ENCODE results near the gene MCM6.
"Not testable (repeated sequence)": the region's sequence is repeated elsewhere in the genome, so short reads cannot be mapped to it uniquely, and the experiment has no call there.

The MCM6 gene

GRCh38 chr2:135876066-135876711 lies at the start of gene MCM6:
MCM6 (minus strand) TSS chr2:135876443; CDS start chr2:135876365, 78 bp downstream.
- peak; percentile 99 for DNase-seq

GRCh38 chr2:135925571-135925970 lies 49.3 kb upstream of the MCM6 start:
- DNase-seq = no peak

- no peak for DNase-seq
Measured at GRCh38 chr2:135916207-135916606, 40.0 kb upstream of the MCM6 start.

GRCh38 chr2:135914485-135914884 lies 38.2 kb upstream of the MCM6 start:
- no peak for DNase-seq

GRCh38 chr2:135913727-135914365 lies 37.6 kb upstream of the MCM6 start:
- no peak for DNase-seq

- no peak for DNase-seq
Measured at GRCh38 chr2:135909976-135910375, 33.7 kb upstream of the MCM6 start.

GRCh38 chr2:135905679-135906078 lies 29.4 kb upstream of the MCM6 start:
- DNase-seq = no peak

GRCh38 chr2:135904341-135904989 lies 28.2 kb upstream of the MCM6 start:
- DNase-seq = no peak

GRCh38 chr2:135903650-135904049 lies 27.4 kb upstream of the MCM6 start:
- no peak for DNase-seq

GRCh38 chr2:135899567-135899966 lies 23.3 kb upstream of the MCM6 start:
- no peak for DNase-seq

- DNase-seq = no peak
Measured at GRCh38 chr2:135898234-135898786, 22.1 kb upstream of the MCM6 start.

- DNase-seq = no peak
Measured at GRCh38 chr2:135894930-135895329, 18.7 kb upstream of the MCM6 start.

GRCh38 chr2:135893374-135893794 lies 17.1 kb upstream of the MCM6 start:
- DNase-seq = no peak

- DNase-seq = peak; percentile 19
Measured at GRCh38 chr2:135890835-135891234, 14.6 kb upstream of the MCM6 start.

GRCh38 chr2:135890149-135890548 lies 13.9 kb upstream of the MCM6 start:
- no peak for DNase-seq

GRCh38 chr2:135888587-135888986 lies 12.3 kb upstream of the MCM6 start:
- not testable (repeated sequence) for DNase-seq

GRCh38 chr2:135885709-135886108 lies 9.5 kb upstream of the MCM6 start:
- DNase-seq = no peak

- DNase-seq = no peak
Measured at GRCh38 chr2:135882415-135882814, 6.2 kb upstream of the MCM6 start.

- not testable (repeated sequence) for DNase-seq
Measured at GRCh38 chr2:135876770-135877169, 527 bp upstream of the MCM6 start.

- peak; percentile 72 for DNase-seq
Measured at GRCh38 chr2:135875491-135876065, 665 bp downstream of the MCM6 start.

GRCh38 chr2:135874777-135875365 lies 1.4 kb downstream of the MCM6 start:
- no peak for DNase-seq

GRCh38 chr2:135870571-135870970 lies 5.7 kb downstream of the MCM6 start:
- DNase-seq = no peak

- no peak for DNase-seq
Measured at GRCh38 chr2:135863233-135863632, 13.0 kb downstream of the MCM6 start.
